ENCODE results near the gene ZDHHC14.

ZDHHC14 gene

GRCh38 chr6:157657754-157658153, 276.8 kb downstream of the ZDHHC14 start:
- H3K4me3 ChIP-seq (ENCODE audit: low read length), result no peak overlapping the region
- TF ChIP-seq CTCF (conservative IDR thresholded peaks at IDR 0.05; ENCODE audit: low read depth, low read length), result no peak
- DNase-seq (ENCODE audit: low read depth), result no peak

DNA sequence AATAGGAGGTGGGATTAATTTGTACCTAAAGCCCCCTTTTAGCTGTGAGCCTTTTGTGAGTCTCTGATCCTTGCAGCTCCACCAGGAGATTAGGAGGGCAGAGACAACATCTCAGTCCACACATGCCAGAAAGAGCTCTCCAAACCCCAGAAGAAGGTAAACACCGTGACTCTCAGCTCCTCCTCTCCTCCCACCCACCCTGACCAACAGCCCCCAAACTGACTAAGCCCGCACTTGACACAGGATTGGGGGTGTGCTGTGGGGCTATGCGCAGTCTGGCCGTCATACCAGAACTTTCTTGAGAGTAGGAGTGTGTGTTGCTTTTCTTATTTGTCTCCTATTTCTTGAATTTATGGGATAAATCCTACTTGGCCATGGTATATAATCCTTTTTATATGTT, 277.3 kb downstream of the ZDHHC14 start:
- no peak overlapping the region for H3K4me3 ChIP-seq (ENCODE audit: low read length)
- DNase-seq (ENCODE audit: low read depth), result no peak

GRCh38 chr6:157659536-157660271, 278.7 kb downstream of the ZDHHC14 start:
- no peak overlapping the region for H3K4me3 ChIP-seq (ENCODE audit: low read length)
- no peak for DNase-seq (ENCODE audit: low read depth)
- no peak for TF ChIP-seq CTCF (conservative IDR thresholded peaks at IDR 0.05; ENCODE audit: low read depth, low read length)

More for the DNA sequence above, 277.3 kb downstream of the ZDHHC14 start:
- no peak for TF ChIP-seq CTCF (conservative IDR thresholded peaks at IDR 0.05; ENCODE audit: low read depth, low read length)

DNA sequence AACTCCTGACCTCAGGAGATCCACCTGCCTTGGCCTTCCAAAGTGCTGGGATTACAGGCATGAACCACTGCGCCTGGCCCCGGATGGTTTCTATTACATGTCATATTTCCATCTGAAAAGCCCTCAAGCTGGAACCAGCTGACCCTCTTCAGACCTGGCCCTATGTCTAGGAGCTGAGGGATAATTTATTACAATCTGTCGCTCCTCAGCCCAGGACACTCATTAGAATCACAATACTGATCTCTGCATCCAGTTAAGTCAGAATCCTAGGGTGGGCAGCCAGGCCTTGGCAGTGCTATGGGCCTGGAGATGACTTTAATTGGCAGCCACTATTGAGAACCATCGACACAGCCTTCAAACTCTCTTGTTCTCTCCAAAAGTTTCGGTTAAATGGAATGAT, 279.4 kb downstream of the ZDHHC14 start:
- no peak for TF ChIP-seq CTCF (conservative IDR thresholded peaks at IDR 0.05; ENCODE audit: low read depth, low read length)
- DNase-seq (ENCODE audit: low read depth), result no peak
- no peak overlapping the region for H3K4me3 ChIP-seq (ENCODE audit: low read length)

- DNase-seq (ENCODE audit: low read depth), result no peak
- TF ChIP-seq CTCF (conservative IDR thresholded peaks at IDR 0.05; ENCODE audit: low read depth, low read length), result no peak
- no peak overlapping the region for H3K4me3 ChIP-seq (ENCODE audit: low read length)
Measured at GRCh38 chr6:157661652-157662051, 280.7 kb downstream of the ZDHHC14 start.

DNA sequence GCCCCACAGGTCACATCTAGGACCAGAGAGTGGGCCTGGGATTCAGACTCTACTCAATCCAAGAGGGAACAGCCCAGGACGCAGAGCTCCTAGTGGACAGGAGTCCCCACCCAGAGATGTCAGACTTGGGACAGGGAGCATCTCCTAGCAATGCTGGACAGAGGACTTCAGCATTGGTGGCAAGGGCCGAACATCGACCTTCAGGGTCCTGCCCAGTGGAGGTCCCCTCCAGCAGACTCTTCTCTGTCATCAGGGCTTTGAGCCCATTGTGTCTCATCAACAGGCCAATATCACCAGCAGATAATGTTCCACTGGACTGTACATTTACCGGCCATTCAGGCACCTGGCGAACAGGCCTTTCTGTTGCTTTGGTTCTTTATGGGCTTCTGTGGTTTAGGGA, 282.3 kb downstream of the ZDHHC14 start:
- no peak overlapping the region for H3K4me3 ChIP-seq (ENCODE audit: low read length)
- DNase-seq (ENCODE audit: low read depth), result no peak
- no peak for TF ChIP-seq CTCF (conservative IDR thresholded peaks at IDR 0.05; ENCODE audit: low read depth, low read length)

GRCh38 chr6:157665180-157665579, 284.2 kb downstream of the ZDHHC14 start:
- no peak for DNase-seq (ENCODE audit: low read depth)
- TF ChIP-seq CTCF (conservative IDR thresholded peaks at IDR 0.05; ENCODE audit: low read depth, low read length), result no peak
- H3K4me3 ChIP-seq (ENCODE audit: low read length), result no peak overlapping the region

Measured in retinal pigment epithelial cell (primary cell).